Osteoblast (primary cell): ENCODE results near the gene SRSF2. TPM values are rescaled to one million over a fixed set of nuclear protein-coding genes. Genes with fewer than 3 reads are reported as not detected.

Experiments
- DNase-seq: peaks from one replicate; pipeline ENCODE4 v3.0.0; 2011; ENCODE audit warnings: low spot score, mixed read lengths; ENCODE audit not compliant: insufficient read length; ENCODE audit errors: missing footprints
- H2AFZ ChIP-seq: 2 replicates; pipeline ENCODE4 v1.6.0; 2011; ENCODE audit warnings: mild to moderate bottlenecking, low read length
- H3K27ac ChIP-seq: 2 replicates; pipeline ENCODE4 v1.5.1; 2011; ENCODE audit warnings: mild to moderate bottlenecking, low read depth, low read length, moderate library complexity
- H3K27me3 ChIP-seq: 2 replicates; pipeline ENCODE4 v1.6.0; 2012; ENCODE audit warnings: mild to moderate bottlenecking, control low read depth, inconsistent platforms, low read length, moderate library complexity; ENCODE audit not compliant: insufficient read depth
- H3K36me3 ChIP-seq: 2 replicates; pipeline ENCODE4 v1.5.1; 2011; ENCODE audit warnings: mild to moderate bottlenecking, low read length, control low read depth, moderate library complexity; ENCODE audit not compliant: insufficient read depth
- H3K4me1 ChIP-seq: 2 replicates; pipeline ENCODE4 v1.5.1; 2011; ENCODE audit warnings: mild to moderate bottlenecking, low read length, control low read depth, moderate library complexity; ENCODE audit not compliant: insufficient read depth
- H3K4me2 ChIP-seq: 2 replicates; pipeline ENCODE4 v1.6.0; 2011; ENCODE audit warnings: mild to moderate bottlenecking, low read length; ENCODE audit not compliant: insufficient read depth
- H3K4me3 ChIP-seq: fragments of 200-600 bp; sonication (generic); 3 replicates; pipeline ENCODE4 v1.5.1; 2012; ENCODE audit warnings: mild to moderate bottlenecking, low read length, inconsistent platforms; ENCODE audit not compliant: insufficient read depth
- H3K79me2 ChIP-seq: 2 replicates; pipeline ENCODE4 v1.6.0; 2012; ENCODE audit warnings: mild to moderate bottlenecking, low read length, control low read depth, inconsistent platforms; ENCODE audit not compliant: insufficient read depth
- H3K9me3 ChIP-seq: 2 replicates; pipeline ENCODE4 v1.5.1; 2011; ENCODE audit warnings: low read depth, low read length, control low read depth
- H4K20me1 ChIP-seq: 2 replicates; pipeline ENCODE4 v1.6.0; 2012; ENCODE audit warnings: mild to moderate bottlenecking, low read length, control low read depth; ENCODE audit not compliant: insufficient read depth
- CTCF ChIP-seq: IDR thresholded peaks from 2 replicates; pipeline ENCODE4 v1.5.1; 2011; ENCODE audit warnings: mild to moderate bottlenecking, low read depth, low read length, moderate library complexity; ENCODE audit errors: extremely low read depth
- small RNA-seq: library from RNA; depleted of rRNA; stranded (forward); fragments of <200 nt; gene quantifications from one replicate; pipeline ENCODE3, GENCODE V24; 2012
- total RNA-seq: library from RNA; depleted of rRNA; stranded (reverse); fragments of >200 nt; gene quantifications from 2 replicates; pipeline ENCODE4 v1.2.3, GENCODE V29; 2012

The SRSF2 gene
- total RNA-seq, 1 donor: 102 TPM

DNA sequence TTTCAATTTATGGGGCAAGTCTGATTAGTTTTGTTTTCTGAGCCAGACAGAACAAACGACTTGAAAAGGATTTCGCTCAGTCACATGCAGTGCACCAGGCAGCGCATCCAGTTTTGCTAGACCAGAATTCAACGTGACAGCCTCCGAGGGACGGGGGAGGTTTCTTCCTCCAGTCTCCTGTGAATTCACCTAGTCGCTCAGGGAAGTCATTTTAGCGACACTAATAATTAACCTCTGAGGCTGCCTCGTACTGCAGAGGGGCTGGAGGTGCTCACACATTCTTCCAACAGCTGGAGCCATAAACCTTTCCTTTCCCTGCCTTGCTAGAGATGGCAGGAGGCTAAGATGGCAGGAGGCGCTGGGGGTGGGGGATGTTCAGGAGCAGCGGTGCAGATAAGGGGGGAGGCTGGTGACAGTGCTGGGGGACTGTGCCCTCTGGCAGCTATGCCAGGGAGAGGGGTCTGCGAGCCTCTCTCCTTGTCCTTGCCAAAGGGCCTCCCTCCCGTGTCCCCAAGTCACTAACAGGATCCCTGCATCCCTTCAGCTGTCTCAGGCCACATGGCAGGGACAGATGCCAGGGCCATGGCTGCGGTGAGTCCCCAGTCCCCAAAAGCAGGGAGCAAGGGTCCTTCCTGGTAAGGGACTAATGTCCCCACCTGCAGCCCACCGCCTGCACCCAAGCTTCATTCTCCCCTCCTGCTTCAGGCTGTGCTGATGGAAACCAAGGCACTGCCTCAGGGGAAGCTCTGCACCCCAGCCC, 50.4 kb downstream of the SRSF2 start:
- Histone ChIP-seq H3K27ac (peak overlapping the region; percentile 92), H3K79me2 (peaks cover 64% of the 10 kb centered on the region), H3K27me3 (no peaks in the 10 kb centered on the region), H3K36me3 (peaks cover 72% of the 10 kb centered on the region), H3K4me1 (peaks cover 34% of the 10 kb centered on the region), H2AFZ (no peak overlapping the region), H3K4me2 (no peak overlapping the region), H4K20me1 (peaks cover 71% of the 10 kb centered on the region), H3K4me3 (no peak overlapping the region), H3K9me3 (no peaks in the 10 kb centered on the region)
- no peak for TF ChIP-seq CTCF
- no peak for DNase-seq

GRCh38 chr17:76685846-76686245, 51.3 kb downstream of the SRSF2 start:
- peaks cover 70% of the 10 kb centered on the region for H3K36me3 ChIP-seq

GRCh38 chr17:76685366-76685765, 51.8 kb downstream of the SRSF2 start:
- no peak for TF ChIP-seq CTCF
- H3K9me3 ChIP-seq: no peaks in the 10 kb centered on the region
- no peak overlapping the region for H3K27ac ChIP-seq
- H3K36me3 ChIP-seq: peaks cover 71% of the 10 kb centered on the region
- H3K4me2 ChIP-seq: no peak overlapping the region
- H2AFZ ChIP-seq: no peak overlapping the region
- peaks cover 34% of the 10 kb centered on the region for H3K4me1 ChIP-seq
- peaks cover 52% of the 10 kb centered on the region for H3K79me2 ChIP-seq
- H3K27me3 ChIP-seq: no peaks in the 10 kb centered on the region
- H4K20me1 ChIP-seq: peaks cover 72% of the 10 kb centered on the region
- no peak for DNase-seq
- H3K4me3 ChIP-seq: no peak overlapping the region

More at GRCh38 chr17:76685846-76686245, 51.3 kb downstream of the SRSF2 start:
- no peak for DNase-seq
- no peak overlapping the region for H3K4me3 ChIP-seq
- peaks cover 34% of the 10 kb centered on the region for H3K4me1 ChIP-seq
- H3K27ac ChIP-seq: no peak overlapping the region
- H3K4me2 ChIP-seq: no peak overlapping the region
- TF ChIP-seq CTCF: no peak
- peaks cover 57% of the 10 kb centered on the region for H3K79me2 ChIP-seq
- H2AFZ ChIP-seq: no peak overlapping the region
- H4K20me1 ChIP-seq: peaks cover 71% of the 10 kb centered on the region
- H3K27me3 ChIP-seq: no peaks in the 10 kb centered on the region
- no peaks in the 10 kb centered on the region for H3K9me3 ChIP-seq

- Histone ChIP-seq H3K36me3 (peaks cover 74% of the 10 kb centered on the region), H3K4me3 (no peak overlapping the region), H3K4me1 (peaks cover 34% of the 10 kb centered on the region), H3K79me2 (peaks cover 47% of the 10 kb centered on the region), H3K9me3 (no peaks in the 10 kb centered on the region), H4K20me1 (peaks cover 67% of the 10 kb centered on the region), H3K27ac (no peak overlapping the region), H2AFZ (no peak overlapping the region), H3K4me2 (no peak overlapping the region), H3K27me3 (no peaks in the 10 kb centered on the region)
- no peak for TF ChIP-seq CTCF
- DNase-seq: no peak
Measured at GRCh38 chr17:76684756-76685155, 52.4 kb downstream of the SRSF2 start.

Small RNA genes lying within 50 kb of the gene (small RNA-seq; reads per million reads assigned to genes)
- gene AC005837.3: not detected
- gene RF02271: not detected
- gene RNU6-97P: not detected
- not detected for gene RNY4P36

Other genes with a start within 250 kb of the SRSF2 start
- 7.1 and 8.3 TPM in 2 replicates for gene RHBDF2, start 235.9 kb downstream of the SRSF2 start, total RNA-seq
- gene CYGB, start 199.6 kb downstream of the SRSF2 start, total RNA-seq: 39.1 and 74.0 TPM in 2 replicates
- 4.0 and 5.3 TPM in 2 replicates for gene PRCD, start 197.3 kb downstream of the SRSF2 start, total RNA-seq
- 0.36 and 0.59 TPM in 2 replicates for gene ST6GALNAC2, start 151.5 kb downstream of the SRSF2 start, total RNA-seq
- 0.72 TPM in 1 of 2 replicates, not detected in the other for gene ST6GALNAC1, start 93.6 kb downstream of the SRSF2 start, total RNA-seq
- 352 and 388 TPM in 2 replicates for gene MXRA7, start 26.4 kb downstream of the SRSF2 start, total RNA-seq
- gene JMJD6, start 10.7 kb downstream of the SRSF2 start, total RNA-seq: 18.8 and 21.5 TPM in 2 replicates
- 25.7 and 28.6 TPM in 2 replicates for gene METTL23, start 10.5 kb downstream of the SRSF2 start, total RNA-seq
- gene MFSD11, start 788 bp upstream of the SRSF2 start, total RNA-seq: 42.0 and 45.4 TPM in 2 replicates
- gene MGAT5B, start 131.1 kb upstream of the SRSF2 start, total RNA-seq: 0.36 and 0.59 TPM in 2 replicates